K562 (cell line): ENCODE measurements around the gene CBFA2T2. TPM values are rescaled to one million over a fixed set of nuclear protein-coding genes. Genes with fewer than 3 reads are reported as not detected.

Experiments
- ATAC-seq: fragments of 200-7000 bp; cut with Tn5 transposase; 3 replicates; pipeline ENCODE4 v1.9.1; 2020; ENCODE audit warnings: moderate library complexity
- BruUV-seq: library from RNA; stranded (reverse); fragments of 400-500 nt; replicated peaks from 2 replicates; lab custom pipeline; 2021; lab: Mats Ljungman, UMichigan
- CTCF ChIA-PET: fragments of 300-600 bp; formaldehyde crosslinking; extraction: SDS; loops from one replicate; lab custom pipeline; 2021; ENCODE audit warnings: low intra/inter-chr PET ratio; lab: Yijun Ruan, JAX
- POLR2A ChIA-PET: fragments of 300-600, 350-650 bp; sonication (Branson Sonifier 250); formaldehyde crosslinking; extraction: SDS; loops from one replicate; lab custom pipeline; 2021; ENCODE audit warnings: antibody characterized with exemption, inconsistent platforms; lab: Yijun Ruan, JAX
- DNase-seq, 4 experiments: peaks; one replicate each; pipeline versions ENCODE4 v3.0.0 to v3.0.0-alpha.2; 2011 to 2018; ENCODE audit warnings: low spot score in 3 of 4, mixed read lengths in 3 of 4; ENCODE audit errors: extremely low read depth in 1 of 4
- FAIRE-seq: peaks from 2 replicates; lab custom pipeline; 2011; peaks lifted over from hg19 to GRCh38; lab: Jason Lieb, UNC
- H2AFZ ChIP-seq: 2 replicates; pipeline ENCODE4 v1.6.0; 2011; ENCODE audit warnings: low read depth, low read length, control low read depth, inconsistent platforms
- H3K27ac ChIP-seq: fragments of 200-600 bp; 3 replicates; pipeline ENCODE4 v1.8.0; 2011; ENCODE audit warnings: low read depth, mild to moderate bottlenecking, control low read depth, inconsistent platforms, low read length, moderate library complexity, mixed read lengths; ENCODE audit errors: extremely low read depth
- H3K27me3 ChIP-seq, 2 experiments: fragments of 300-600 bp in 1 of 2; 2 replicates in 1 of 2; 3 replicates in 1 of 2; pipeline versions ENCODE4 v1.6.0 to v1.8.0; 2011; ENCODE audit warnings: inconsistent platforms in 2 of 2, low read length in 2 of 2, mild to moderate bottlenecking in 1 of 2, mixed read lengths in 1 of 2, moderate library complexity in 1 of 2; ENCODE audit not compliant: control insufficient read depth in 2 of 2, insufficient read depth in 2 of 2
- H3K36me3 ChIP-seq: fragments of 300-600 bp; 3 replicates; pipeline ENCODE4 v1.8.0; 2011; ENCODE audit warnings: mild to moderate bottlenecking, low read length, inconsistent platforms; ENCODE audit not compliant: control insufficient read depth, insufficient read depth
- H3K4me1 ChIP-seq, 2 experiments: fragments of 200-600 bp in 1 of 2; replicated peaks in 1 of 2; 2 replicates in 1 of 2; 3 replicates in 1 of 2; pipeline versions ENCODE4 v1.5.1 to v1.8.0; 2011; ENCODE audit warnings: inconsistent platforms in 2 of 2, low read length in 2 of 2, mild to moderate bottlenecking in 1 of 2, mixed read lengths in 1 of 2, moderate library complexity in 1 of 2; ENCODE audit not compliant: control insufficient read depth in 2 of 2, insufficient read depth in 2 of 2
- H3K4me2 ChIP-seq: 2 replicates; pipeline ENCODE4 v1.6.1; 2011; ENCODE audit warnings: low read length, control low read depth, inconsistent platforms, mixed read lengths; ENCODE audit not compliant: insufficient read depth
- H3K4me3 ChIP-seq: fragments of 200-600 bp; sonication (generic), shearing (Covaris generic); 2 replicates; pipeline ENCODE4 v1.5.1; 2016; ENCODE audit warnings: control low read depth, inconsistent platforms
- H3K79me2 ChIP-seq: fragments of 200-600 bp; 3 replicates; pipeline ENCODE4 v1.8.0; 2011; ENCODE audit warnings: low read length, inconsistent platforms; ENCODE audit not compliant: control insufficient read depth, insufficient read depth
- H3K9ac ChIP-seq, 2 experiments: 2 replicates each; pipeline versions ENCODE4 v1.6.0 to v1.6.1; 2011; ENCODE audit warnings: low read depth in 2 of 2, low read length in 2 of 2, control low read depth in 1 of 2, inconsistent platforms in 1 of 2, mild to moderate bottlenecking in 1 of 2, mixed read lengths in 1 of 2; ENCODE audit not compliant: insufficient read depth in 1 of 2
- H3K9me1 ChIP-seq: one replicate; pipeline ENCODE4 v1.6.0; 2011; ENCODE audit warnings: inconsistent platforms, mild to moderate bottlenecking, low read length, moderate library complexity; ENCODE audit not compliant: control insufficient read depth, insufficient read depth
- H3K9me3 ChIP-seq: replicated peaks from 2 replicates; pipeline ENCODE4 v1.5.1; 2011; ENCODE audit warnings: low read depth, low read length, inconsistent platforms; ENCODE audit not compliant: control insufficient read depth, insufficient read depth
- H4K20me1 ChIP-seq: replicated peaks from 2 replicates; pipeline ENCODE4 v1.6.1; 2011; ENCODE audit warnings: low read length, inconsistent platforms, mixed read lengths; ENCODE audit not compliant: control insufficient read depth, insufficient read depth
- CTCFL ChIP-seq: IDR thresholded peaks from 2 replicates; pipeline ENCODE4 v1.6.1; 2011; ENCODE audit warnings: borderline replicate concordance, low read depth, mild to moderate bottlenecking, moderate library complexity, low read length; ENCODE audit not compliant: insufficient read depth, poor library complexity, severe bottlenecking
- GATAD2B ChIP-seq: fragments of 450-650 bp; IDR thresholded peaks from 2 replicates; pipeline ENCODE4 v1.6.1; 2017; ENCODE audit warnings: mild to moderate bottlenecking, borderline replicate concordance
- KLF6 ChIP-seq: fragments of 250-450 bp; sonication (Bioruptor Pico); IDR thresholded peaks from 2 replicates; pipeline ENCODE4 v1.4.0; 2020; ENCODE audit warnings: mild to moderate bottlenecking, moderate library complexity, borderline replicate concordance
- STAT6 ChIP-seq: sonication (generic); formaldehyde crosslinking; IDR thresholded peaks from 2 replicates; pipeline ENCODE4 v1.8.1; 2023; ENCODE audit warnings: mild to moderate bottlenecking, missing genetic modification reagents
- TBL1XR1 ChIP-seq, 2 experiments: IDR thresholded peaks; 2 replicates each; pipeline ENCODE4 v1.6.1; 2012; ENCODE audit warnings: improper control_type of control experiment in 2 of 2, low read length in 2 of 2, mild to moderate bottlenecking in 1 of 2
- ZBED1 ChIP-seq: IDR thresholded peaks from 2 replicates; pipeline ENCODE4 v1.6.1; 2014
- ZNF57 ChIP-seq: fragments of 450-650 bp; formaldehyde crosslinking; IDR thresholded peaks from 2 replicates; pipeline ENCODE4 v1.4.0; 2020; ENCODE audit warnings: mild to moderate bottlenecking, moderate library complexity
- ZZZ3 ChIP-seq: fragments of 450-650 bp; IDR thresholded peaks from 2 replicates; pipeline ENCODE4 v1.6.1; 2016; ENCODE audit warnings: antibody characterized with exemption, mild to moderate bottlenecking, moderate library complexity
- WGBS: fragments of 100-300 bp; shearing (Covaris generic); methylation state at CpG from one replicate; pipeline ENCODE4 v1.1.6; 2016; ENCODE audit warnings: low coverage, mixed read lengths; ENCODE audit not compliant: insufficient coverage; ENCODE audit errors: missing lambda C conversion rate; 5-methylcytosine and 5-hydroxymethylcytosine counted together
- in situ Hi-C: fragments of 300-500 bp; cut with MboI; formaldehyde crosslinking; loops from 4 replicates; pipeline ENCODE4 v1.15.0; 2018; ENCODE audit warnings: inconsistent platforms, mixed read lengths
- intact Hi-C: fragments of 100-400 bp; cut with micrococcal nuclease; formaldehyde crosslinking; loops from 2 replicates; pipeline ENCODE4 v1.14.2; 2022
- polyA plus RNA-seq, 8 experiments: library from polyadenylated mRNA; depleted of rRNA in 4 of 8; stranded (reverse) in 5 of 8; unstranded in 3 of 8; fragments of >200 nt; fragmentation: Nextera tagmentation in 2 of 8; fragmentation: Illumina TruSeq in 1 of 8; extraction: Ambion mirVana in 2 of 8; extraction: Trizol in 1 of 8; gene quantifications; 2 replicates each; pipeline versions ENCODE4 v1.2.1 to v1.2.3, GENCODE V29; 2011 to 2014; ENCODE audit warnings: inconsistent platforms in 1 of 8, missing spikeins in 1 of 8
- total RNA-seq, 7 experiments: library from RNA; depleted of rRNA in 6 of 7; stranded (reverse); fragments of >200 nt in 6 of 7; fragmentation: Illumina TruSeq in 2 of 7; extraction: Trizol in 2 of 7; gene quantifications; 2 replicates each; pipeline versions ENCODE4 v1.2.1 to v1.2.3, GENCODE V29; 2011 to 2021; ENCODE audit warnings: low replicate concordance in 1 of 7

The CBFA2T2 gene
- total and polyA plus RNA-seq, 9 of the 15 experiments (the other 6 are each of a cell fraction or from before 2014, with no cell fraction given): 0.27 to 9.6 (median 5.8) TPM

GRCh38 chr20:33629979-33630378, 140.1 kb downstream of the CBFA2T2 start:
- no peaks in the 10 kb centered on the region for H3K79me2 ChIP-seq
- in situ Hi-C loops: no loop called here
- no peak for TF ChIP-seq ZBED1
- TF ChIP-seq STAT6: no peak
- no peak for TF ChIP-seq TBL1XR1 (IDR thresholded peaks at IDR 0.05; ENCODE audit: low read length in 2 of 2)
- no peak for TF ChIP-seq ZNF57 (CRISPR knock-in tag)
- TF ChIP-seq KLF6: no peak
- TF ChIP-seq ZZZ3: no peak
- no peak for TF ChIP-seq GATAD2B
- no peak for TF ChIP-seq CTCFL
- no peak overlapping the region for H3K27ac ChIP-seq
- H3K4me3 ChIP-seq: no peak overlapping the region
- H3K9me1 ChIP-seq: no peaks in the 10 kb centered on the region
- H3K27me3 ChIP-seq: no peaks in the 10 kb centered on the region
- no peaks in the 10 kb centered on the region for H3K9me3 ChIP-seq
- no peak overlapping the region for H3K9ac ChIP-seq
- ChIA-PET POLR2A (interaction anchor here (0.7 to 1.7 kb wide), 3 partner anchors 13 to 29 kb away, joined by 3 to 5 read pairs (median 3); no protein-coding TSS in a partner anchor), CTCF (no interaction called here)
- BruUV-seq: no TSS peak
- ATAC-seq (no peak), FAIRE-seq (no peak), DNase-seq (no peak)
- no peaks in the 10 kb centered on the region for H4K20me1 ChIP-seq
- H3K4me1 ChIP-seq: peaks cover 5 to 10% of the 10 kb centered on the region in 2 experiments; a peak in 3 of 5 replicates
- peaks cover 32% of the 10 kb centered on the region; the same call in 2 of the 3 replicates for H3K36me3 ChIP-seq
- 83% methylated on average over 5 of the region's 5 CpGs for WGBS
- H3K4me2 ChIP-seq: no peak overlapping the region
- intact Hi-C loops: no loop called here
- H2AFZ ChIP-seq: no peak overlapping the region
